Endothelial cell of umbilical vein (primary cell): ENCODE results near the gene DOCK1. TPM values are rescaled to one million over a fixed set of nuclear protein-coding genes. Genes with fewer than 3 reads are reported as not detected.

Experiments
- BruUV-seq: library from RNA; stranded (reverse); fragments of 400-500 nt; replicated peaks from 2 replicates; lab custom pipeline; 2021; lab: Mats Ljungman, UMichigan
- CTCF ChIA-PET: fragments of 300-600, 350-600 bp; sonication (Branson Sonifier 250); formaldehyde crosslinking; loops from one replicate; lab custom pipeline; 2021; ENCODE audit warnings: antibody characterized with exemption, inconsistent platforms; lab: Charles Lee
- POLR2A ChIA-PET: fragments of 300-600, 350-600 bp; sonication (Branson Sonifier 250); formaldehyde crosslinking; loops from one replicate; lab custom pipeline; 2021; ENCODE audit warnings: antibody characterized with exemption, inconsistent platforms; lab: Charles Lee
- DNase-seq: peaks from one replicate; pipeline ENCODE4 v3.0.0-alpha.2; 2011; ENCODE audit warnings: low read depth, low spot score
- FAIRE-seq: peaks from 2 replicates; lab custom pipeline; 2011; peaks lifted over from hg19 to GRCh38; lab: Jason Lieb, UNC
- H2AFZ ChIP-seq: 2 replicates; pipeline ENCODE4 v1.6.0; 2012; ENCODE audit warnings: low read depth, low read length, control low read depth, inconsistent platforms
- H3K27ac ChIP-seq: 2 replicates; pipeline ENCODE4 v1.5.1; 2011; ENCODE audit warnings: low read depth, mild to moderate bottlenecking, control low read depth, low read length, moderate library complexity; ENCODE audit not compliant: insufficient read depth
- H3K27me3 ChIP-seq, 2 experiments: 2 replicates each; pipeline versions ENCODE4 v1.6.0 to v1.6.1; 2011; ENCODE audit warnings: low read length in 2 of 2, mixed read lengths in 1 of 2; ENCODE audit not compliant: control insufficient read depth in 2 of 2, insufficient read depth in 2 of 2
- H3K36me3 ChIP-seq, 2 experiments: 2 replicates in 1 of 2; 3 replicates in 1 of 2; pipeline ENCODE4 v1.5.1; 2011; ENCODE audit warnings: low read length in 2 of 2, mild to moderate bottlenecking in 1 of 2, moderate library complexity in 1 of 2; ENCODE audit not compliant: control insufficient read depth in 2 of 2, insufficient read depth in 2 of 2; ENCODE audit errors: extremely low read depth in 1 of 2
- H3K4me1 ChIP-seq: 3 replicates; pipeline ENCODE4 v1.5.1; 2011; ENCODE audit warnings: mild to moderate bottlenecking, low read length; ENCODE audit not compliant: control insufficient read depth, insufficient read depth; ENCODE audit errors: extremely low read depth
- H3K4me2 ChIP-seq: 2 replicates; pipeline ENCODE4 v1.6.1; 2011; ENCODE audit warnings: low read length, control low read depth, mixed read lengths; ENCODE audit not compliant: insufficient read depth
- H3K4me3 ChIP-seq, 3 experiments: fragments of 200-600 bp in 1 of 3; sonication (generic), shearing (Covaris generic) in 1 of 3; replicated peaks in 1 of 3; 2 replicates each; pipeline ENCODE4 v1.5.1; 2011 to 2016; ENCODE audit warnings: control low read depth in 3 of 3, low read length in 3 of 3, mild to moderate bottlenecking in 2 of 3, inconsistent platforms in 1 of 3, low read depth in 1 of 3, moderate library complexity in 1 of 3; ENCODE audit not compliant: insufficient read depth in 1 of 3
- H3K79me2 ChIP-seq: 2 replicates; pipeline ENCODE4 v1.6.0; 2012; ENCODE audit warnings: low read length, inconsistent platforms; ENCODE audit not compliant: control insufficient read depth, insufficient read depth
- H3K9ac ChIP-seq: replicated peaks from 2 replicates; pipeline ENCODE3; 2011; ENCODE audit warnings: low read length, control low read depth; ENCODE audit not compliant: insufficient read depth; ENCODE audit errors: extremely low read depth
- H3K9me1 ChIP-seq: replicated peaks from 3 replicates; pipeline ENCODE4 v1.6.0; 2011; ENCODE audit warnings: mild to moderate bottlenecking, low read length; ENCODE audit not compliant: control insufficient read depth, insufficient read depth; ENCODE audit errors: extremely low read depth
- H3K9me3 ChIP-seq: replicated peaks from 2 replicates; pipeline ENCODE4 v1.5.1; 2012; ENCODE audit warnings: low read length, inconsistent platforms; ENCODE audit not compliant: control insufficient read depth, insufficient read depth
- H4K20me1 ChIP-seq: replicated peaks from 2 replicates; pipeline ENCODE3; 2011; ENCODE audit warnings: mild to moderate bottlenecking, low read length; ENCODE audit not compliant: control insufficient read depth, insufficient read depth; ENCODE audit errors: extremely low read depth
- CTCF ChIP-seq, 2 donors: IDR thresholded peaks; 1 replicate in 1 of 2; 2 replicates in 1 of 2; pipeline ENCODE4 v1.5.1; 2011; ENCODE audit warnings: low read length in 2 of 2, mild to moderate bottlenecking in 2 of 2, moderate library complexity in 2 of 2, control low read depth in 1 of 2, inconsistent platforms in 1 of 2, low read depth in 1 of 2; ENCODE audit not compliant: insufficient read depth in 1 of 2; ENCODE audit errors: extremely low read depth in 1 of 2
- EZH2 ChIP-seq: IDR thresholded peaks from 2 replicates; pipeline ENCODE4 v1.6.1; 2012; ENCODE audit warnings: borderline replicate concordance, low read depth, mild to moderate bottlenecking, moderate library complexity, low read length, inconsistent platforms; ENCODE audit not compliant: severe bottlenecking
- FOS ChIP-seq: IDR thresholded peaks from 2 replicates; pipeline ENCODE4 v1.6.1; 2011; ENCODE audit warnings: mild to moderate bottlenecking, low read length, moderate library complexity, borderline replicate concordance; ENCODE audit not compliant: insufficient read depth
- GATA2 ChIP-seq: IDR thresholded peaks from 2 replicates; pipeline ENCODE4 v1.7.0; 2011; ENCODE audit warnings: low read depth, mild to moderate bottlenecking, moderate library complexity, mixed read lengths, low read length; ENCODE audit not compliant: insufficient read length, insufficient read depth
- JUN ChIP-seq: IDR thresholded peaks from 2 replicates; pipeline ENCODE4 v1.6.1; 2011; ENCODE audit warnings: borderline replicate concordance, low read depth; ENCODE audit not compliant: insufficient read length, insufficient read depth
- MYC ChIP-seq: IDR thresholded peaks from one replicate; pipeline ENCODE4 v1.6.1; 2011; ENCODE audit warnings: mild to moderate bottlenecking, low read depth, low read length
- POLR2A ChIP-seq: IDR thresholded peaks from 2 replicates; pipeline ENCODE4 v1.6.1; 2012; ENCODE audit warnings: low read depth, mild to moderate bottlenecking, control low read depth, low read length
- POLR2AphosphoS5 ChIP-seq: IDR thresholded peaks from 2 replicates; pipeline ENCODE4 v1.6.1; 2012; ENCODE audit warnings: low read depth, mild to moderate bottlenecking, control low read depth, low read length, moderate library complexity; ENCODE audit not compliant: insufficient read depth
- dilution Hi-C: fragments of 300-500 bp; cut with MboI; formaldehyde crosslinking; loops from one replicate; pipeline ENCODE4 v1.15.0; 2019; ENCODE audit warnings: low sequenced_read_pairs; ENCODE audit not compliant: extremely low pct_ligation_motif_present
- intact Hi-C: fragments of 100-400 bp; cut with micrococcal nuclease; formaldehyde crosslinking; loops from one replicate; pipeline ENCODE4 v1.10.0; 2022
- polyA plus RNA-seq, 4 experiments: library from polyadenylated mRNA; depleted of rRNA in 3 of 4; stranded (reverse) in 3 of 4; unstranded in 1 of 4; fragments of >200 nt; gene quantifications; 2 replicates each; pipeline versions ENCODE4 v1.2.1 to v1.2.3, GENCODE V29; 2011 to 2012; ENCODE audit warnings: missing spikeins in 1 of 4
- total RNA-seq: library from RNA; stranded (reverse); gene quantifications from 2 replicates; pipeline ENCODE4 v1.2.3, GENCODE V29; 2021
- TF ChIP-seq, protein P1 (sequence below): IDR thresholded peaks from 2 replicates; pipeline ENCODE4 v1.6.1; 2011; ENCODE audit not compliant: insufficient read depth, insufficient read length

Gene DOCK1
- total and polyA plus RNA-seq, 2 donors (not counting 3 experiments of a cell fraction or from before 2014, with no cell fraction given) = 22.5 to 83.1 TPM

DNA sequence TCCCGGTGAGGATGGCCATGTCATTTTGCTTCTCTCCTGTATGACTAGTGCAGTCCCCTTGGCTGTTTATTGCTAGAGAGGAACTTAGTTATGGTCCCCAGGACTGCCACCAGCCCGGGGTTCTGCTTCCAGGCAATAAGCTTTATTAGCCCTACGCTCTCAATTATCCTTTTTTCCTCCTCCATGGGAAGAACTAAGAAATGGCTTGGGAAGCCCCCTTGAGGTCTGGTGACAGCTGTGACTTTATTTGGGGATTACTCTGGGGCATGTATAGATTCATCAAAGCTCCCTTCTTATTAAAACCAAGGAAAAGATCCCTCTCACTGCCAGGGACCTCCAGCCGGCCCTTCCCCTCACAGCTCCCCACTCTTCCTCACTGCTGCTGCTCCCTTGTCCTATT lies 446.3 kb downstream of the DOCK1 start:
- Histone ChIP-seq H2AFZ (no peak overlapping the region), H3K9me1 (no peaks in the 10 kb centered on the region), H4K20me1 (no peaks in the 10 kb centered on the region), H3K9me3 (no peaks in the 10 kb centered on the region), H3K4me2 (no peak overlapping the region), H3K79me2 (no peaks in the 10 kb centered on the region), H3K36me3 (peaks cover 0 to 3% of the 10 kb centered on the region in 2 experiments), H3K4me3 (no peak overlapping the region), H3K4me1 (no peaks in the 10 kb centered on the region), H3K27ac (no peak overlapping the region), H3K9ac (no peak overlapping the region), H3K27me3 (no peaks in the 10 kb centered on the region)
- POLR2A ChIA-PET = no interaction called here
- no peak for FAIRE-seq
- CTCF ChIA-PET = interaction anchor here (1.2 to 1.4 kb wide), 2 partner anchors 9 to 108 kb away, joined by 3 to 6 read pairs; no protein-coding TSS in a partner anchor
- no peak for TF ChIP-seq POLR2A
- no TSS peak for BruUV-seq
- intact Hi-C loops = loop anchor here (10.0 kb wide), 1 partner anchor 503 kb away; no protein-coding TSS in a partner anchor
- dilution Hi-C loops = no loop called here
- no peak for DNase-seq

- dilution Hi-C loops (no loop called here), intact Hi-C loops (loop anchor here (10.0 kb wide), 1 partner anchor 501 kb away; no protein-coding TSS in a partner anchor)
- Histone ChIP-seq H3K9me1 (no peaks in the 10 kb centered on the region), H3K27me3 (no peaks in the 10 kb centered on the region), H3K9me3 (no peaks in the 10 kb centered on the region), H3K9ac (no peak overlapping the region), H3K79me2 (no peaks in the 10 kb centered on the region), H2AFZ (no peak overlapping the region), H3K36me3 (peaks cover 0 to 3% of the 10 kb centered on the region in 2 experiments), H3K4me1 (no peaks in the 10 kb centered on the region), H4K20me1 (no peaks in the 10 kb centered on the region), H3K4me2 (no peak overlapping the region), H3K27ac (no peak overlapping the region), H3K4me3 (no peak overlapping the region)
- POLR2A ChIA-PET = no interaction called here
- no TSS peak for BruUV-seq
- CTCF ChIA-PET = interaction anchor here (1.0 kb wide), 1 partner anchor 110 kb away, joined by 4 read pairs; no protein-coding TSS in a partner anchor
- FAIRE-seq (no peak), DNase-seq (no peak)
- no peak for TF ChIP-seq JUN
- no peak for TF ChIP-seq MYC
- no peak for TF ChIP-seq GATA2
- TF ChIP-seq FOS = no peak
- no peak for TF ChIP-seq POLR2AphosphoS5
- no peak for TF ChIP-seq CTCF (IDR thresholded peaks at IDR 0.05; ENCODE audit: extremely low read depth in 1 of 2, insufficient read depth in 1 of 2, low read depth in 1 of 2, low read length in 2 of 2)
- TF ChIP-seq, protein P1, sequence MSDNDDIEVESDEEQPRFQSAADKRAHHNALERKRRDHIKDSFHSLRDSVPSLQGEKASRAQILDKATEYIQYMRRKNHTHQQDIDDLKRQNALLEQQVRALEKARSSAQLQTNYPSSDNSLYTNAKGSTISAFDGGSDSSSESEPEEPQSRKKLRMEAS = no peak
- TF ChIP-seq POLR2A = no peak
- TF ChIP-seq EZH2 = no peak
Observed at GRCh38 chr10:127353544-127353943, 448.3 kb downstream of the DOCK1 start.
